B cell (primary cell): ENCODE measurements around the gene LHPP. TPM values are rescaled to one million over a fixed set of nuclear protein-coding genes. Genes with fewer than 3 reads are reported as not detected.
A peak's percentile ranks its signal among the peaks of the same experiment; 100 is the strongest.

Source experiments
- ATAC-seq: fragments of 200-7000 bp; cut with Tn5 transposase; one replicate; pipeline ENCODE4 v1.10.0; 2021; ENCODE audit warnings: low read depth, mild to moderate bottlenecking, moderate number of reproducible peaks, moderate library complexity
- CTCF ChIA-PET: fragments of 350-600 bp; sonication (Branson Sonifier 250); formaldehyde crosslinking; loops from one replicate; lab custom pipeline; 2021; ENCODE audit warnings: antibody characterized with exemption, inconsistent platforms; lab: Charles Lee
- POLR2A ChIA-PET: fragments of 350-600 bp; sonication (Branson Sonifier 250); formaldehyde crosslinking; loops from one replicate; lab custom pipeline; 2021; ENCODE audit warnings: antibody characterized with exemption; lab: Charles Lee
- DNase-seq: peaks from one replicate; pipeline ENCODE4 v3.0.0; 2013
- H2AFZ ChIP-seq: 2 replicates; pipeline ENCODE4 v1.6.1; 2012; ENCODE audit warnings: mild to moderate bottlenecking, low read depth, low read length; ENCODE audit not compliant: insufficient read depth, poor library complexity, severe bottlenecking
- H3K27ac ChIP-seq, 2 donors: 1 replicate in 1 of 2; 2 replicates in 1 of 2; pipeline ENCODE4 v1.5.1; 2012 to 2013; ENCODE audit warnings: low read length in 2 of 2, mild to moderate bottlenecking in 2 of 2, moderate library complexity in 1 of 2
- H3K27me3 ChIP-seq, 4 experiments: fragments of 200-600 bp in 1 of 4; sonication (generic) in 1 of 4; replicated peaks in 1 of 4; 1 replicate in 2 of 4; 2 replicates in 2 of 4; pipeline versions ENCODE4 v1.6.1 to v1.7.0; 2013 to 2016; ENCODE audit warnings: low read length in 3 of 4, mild to moderate bottlenecking in 2 of 4, mixed read lengths in 1 of 4, moderate library complexity in 1 of 4; ENCODE audit not compliant: insufficient read depth in 4 of 4, control insufficient read depth in 3 of 4; ENCODE audit errors: control extremely low read depth in 1 of 4
- H3K36me3 ChIP-seq, 2 experiments: replicated peaks in 1 of 2; 1 replicate in 1 of 2; 2 replicates in 1 of 2; pipeline versions ENCODE4 v1.6.1 to v1.7.1; 2013; ENCODE audit warnings: low read length in 1 of 2; ENCODE audit not compliant: insufficient read depth in 2 of 2, control insufficient read depth in 1 of 2; ENCODE audit errors: control extremely low read depth in 1 of 2, extremely low read depth in 1 of 2
- H3K4me1 ChIP-seq, 2 donors: fragments of 200-600 bp in 1 of 2; sonication (generic) in 1 of 2; 1 replicate in 1 of 2; 2 replicates in 1 of 2; pipeline versions ENCODE4 v1.5.1 to v1.6.1; 2013 to 2017; ENCODE audit warnings: low read length in 2 of 2; ENCODE audit not compliant: control insufficient read depth in 2 of 2, insufficient read depth in 2 of 2
- H3K4me2 ChIP-seq: replicated peaks from 2 replicates; pipeline ENCODE3; 2012; ENCODE audit warnings: mild to moderate bottlenecking, low read depth, low read length; ENCODE audit not compliant: poor library complexity, severe bottlenecking
- H3K4me3 ChIP-seq, 5 experiments: fragments of 200-600 bp in 1 of 5; sonication (generic) in 1 of 5; 1 replicate in 3 of 5; 2 replicates in 2 of 5; pipeline versions ENCODE4 v1.5.1 to v1.7.0; 2011 to 2016; ENCODE audit warnings: low read length in 4 of 5, mild to moderate bottlenecking in 4 of 5, low read depth in 2 of 5, control low read depth in 1 of 5, moderate library complexity in 1 of 5; ENCODE audit not compliant: insufficient read depth in 1 of 5; ENCODE audit errors: control extremely low read depth in 1 of 5, extremely low read depth in 1 of 5
- H3K79me2 ChIP-seq: fragments of 200-600 bp; sonication (generic); one replicate; pipeline ENCODE4 v1.6.0; 2016; ENCODE audit warnings: low read length; ENCODE audit not compliant: control insufficient read depth, insufficient read depth
- H3K9ac ChIP-seq: fragments of 200-600 bp; sonication (generic); 2 replicates; pipeline ENCODE4 v1.6.1; 2017; ENCODE audit warnings: mild to moderate bottlenecking, low read length, moderate library complexity
- H3K9me3 ChIP-seq, 3 donors: one replicate each; pipeline versions ENCODE4 v1.6.1 to v1.7.1; 2013; ENCODE audit warnings: low read length in 2 of 3; ENCODE audit not compliant: control insufficient read depth in 2 of 3, insufficient read depth in 1 of 3; ENCODE audit errors: control extremely low read depth in 1 of 3
- H4K20me1 ChIP-seq: 2 replicates; pipeline ENCODE4 v1.6.0; 2012; ENCODE audit warnings: mild to moderate bottlenecking, low read length; ENCODE audit not compliant: insufficient read depth, control insufficient read depth, poor library complexity, severe bottlenecking
- H3K27ac Mint-ChIP-seq: one replicate; pipeline ENCODE4 v1.8.0; 2021; ENCODE audit warnings: mixed read lengths
- H3K27me3 Mint-ChIP-seq: one replicate; pipeline ENCODE4 v1.8.0; 2021; ENCODE audit warnings: mixed read lengths
- H3K4me1 Mint-ChIP-seq: one replicate; pipeline ENCODE4 v1.8.0; 2021; ENCODE audit warnings: mixed read lengths
- H3K4me3 Mint-ChIP-seq: one replicate; pipeline ENCODE4 v1.8.0; 2021; ENCODE audit warnings: mixed read lengths
- H3K9me3 Mint-ChIP-seq: one replicate; pipeline ENCODE4 v1.8.0; 2022; ENCODE audit warnings: mixed read lengths; ENCODE audit not compliant: insufficient read depth
- EZH2 ChIP-seq: IDR thresholded peaks from 2 replicates; pipeline ENCODE4 v1.6.1; 2012; ENCODE audit warnings: borderline replicate concordance, low read depth, mild to moderate bottlenecking, moderate library complexity, low read length; ENCODE audit not compliant: insufficient read depth, poor library complexity, severe bottlenecking
- WGBS: methylation state at CpG from one replicate; pipeline ENCODE4 v1.1.5; 2013; ENCODE audit warnings: missing lambda C conversion rate; ENCODE audit not compliant: insufficient coverage; 5-methylcytosine and 5-hydroxymethylcytosine counted together
- intact Hi-C: fragments of 100-400 bp; cut with micrococcal nuclease; formaldehyde crosslinking; loops from one replicate; pipeline ENCODE4 v1.10.0; 2022
- polyA plus RNA-seq: library from polyadenylated mRNA; depleted of rRNA; stranded (reverse); fragments of >200 nt; gene quantifications from 2 replicates; pipeline ENCODE4 v1.2.3, GENCODE V29; 2012
- total RNA-seq, 2 donors: library from RNA; stranded (reverse); fragments of 120-200 nt in 1 of 2; gene quantifications; 1 replicate in 1 of 2; 2 replicates in 1 of 2; pipeline versions ENCODE4 v1.2.3 to v1.2.4, GENCODE V29; 2013 to 2022
- TF ChIP-seq, protein P1 (sequence below): fragments of 200-600 bp; IDR thresholded peaks from one replicate; pipeline ENCODE4 v1.8.0; 2022; ENCODE audit warnings: antibody characterized with exemption, mild to moderate bottlenecking

LHPP gene
- total and polyA plus RNA-seq, 2 donors (not counting 1 experiment from before 2014, with no cell fraction given), result 60.2 to 83.5 TPM

DNA sequence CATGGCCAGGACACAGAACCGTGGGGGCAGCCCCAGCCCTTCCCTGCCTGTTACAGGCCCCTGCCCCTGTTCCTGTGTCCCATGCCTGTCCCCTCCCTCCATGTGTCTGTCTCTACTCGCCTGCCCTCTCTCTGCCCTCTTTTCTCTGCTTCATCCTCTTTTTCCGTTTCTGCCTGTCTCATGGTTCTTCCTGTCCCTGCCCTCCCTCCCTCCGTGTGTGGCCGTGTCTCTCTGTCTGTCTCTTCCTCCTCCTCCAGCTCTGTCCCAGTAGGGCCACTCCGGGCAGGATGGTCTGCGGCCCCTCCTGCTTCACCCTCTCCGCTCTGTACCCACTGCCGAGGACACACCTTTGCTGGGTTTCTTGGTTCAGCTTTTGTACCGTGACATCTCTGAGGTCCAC, 145.2 kb downstream of the LHPP start:
- Mint-ChIP-seq H3K4me1 (peaks cover 76% of the 10 kb centered on the region), H3K27me3 (no peaks in the 10 kb centered on the region), H3K4me3 (peak overlapping the region; percentile 50), H3K27ac (peak overlapping the region; percentile 94), H3K9me3 (no peaks in the 10 kb centered on the region)
- no peaks in the 10 kb centered on the region for H3K27me3 ChIP-seq
- no peak overlapping the region for H2AFZ ChIP-seq
- H3K36me3 ChIP-seq, result peaks cover 0 to 8% of the 10 kb centered on the region in 2 experiments
- no peak overlapping the region for H3K9ac ChIP-seq
- ATAC-seq (no peak), DNase-seq (peak; percentile 42)
- H3K27ac ChIP-seq, result peak overlapping the region; percentile 90 to 99
- peaks cover 95% of the 10 kb centered on the region for H3K79me2 ChIP-seq
- peaks cover 79 to 95% of the 10 kb centered on the region in 2 donors for H3K4me1 ChIP-seq
- intact Hi-C loops, result no loop called here
- ChIA-PET CTCF (interaction anchor here (8.8 kb wide), 1 partner anchor 65 kb away, joined by 74 read pairs; no protein-coding TSS in a partner anchor), POLR2A (interaction anchor here (0.6 to 8.8 kb wide), 2 partner anchors 10 to 11 kb away, joined by 4 to 163 read pairs; no protein-coding TSS in a partner anchor)
- H3K4me3 ChIP-seq, result peak overlapping the region in 1 of 5 experiments; percentile 33
- WGBS, result 21% methylated on average over 10 of the region's 10 CpGs
- H3K4me2 ChIP-seq, result peak overlapping the region; percentile 75
- no peaks in the 10 kb centered on the region for H3K9me3 ChIP-seq
- H4K20me1 ChIP-seq, result no peaks in the 10 kb centered on the region
- TF ChIP-seq, protein P1, sequence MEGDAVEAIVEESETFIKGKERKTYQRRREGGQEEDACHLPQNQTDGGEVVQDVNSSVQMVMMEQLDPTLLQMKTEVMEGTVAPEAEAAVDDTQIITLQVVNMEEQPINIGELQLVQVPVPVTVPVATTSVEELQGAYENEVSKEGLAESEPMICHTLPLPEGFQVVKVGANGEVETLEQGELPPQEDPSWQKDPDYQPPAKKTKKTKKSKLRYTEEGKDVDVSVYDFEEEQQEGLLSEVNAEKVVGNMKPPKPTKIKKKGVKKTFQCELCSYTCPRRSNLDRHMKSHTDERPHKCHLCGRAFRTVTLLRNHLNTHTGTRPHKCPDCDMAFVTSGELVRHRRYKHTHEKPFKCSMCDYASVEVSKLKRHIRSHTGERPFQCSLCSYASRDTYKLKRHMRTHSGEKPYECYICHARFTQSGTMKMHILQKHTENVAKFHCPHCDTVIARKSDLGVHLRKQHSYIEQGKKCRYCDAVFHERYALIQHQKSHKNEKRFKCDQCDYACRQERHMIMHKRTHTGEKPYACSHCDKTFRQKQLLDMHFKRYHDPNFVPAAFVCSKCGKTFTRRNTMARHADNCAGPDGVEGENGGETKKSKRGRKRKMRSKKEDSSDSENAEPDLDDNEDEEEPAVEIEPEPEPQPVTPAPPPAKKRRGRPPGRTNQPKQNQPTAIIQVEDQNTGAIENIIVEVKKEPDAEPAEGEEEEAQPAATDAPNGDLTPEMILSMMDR, result no peak
- no peak for TF ChIP-seq EZH2

DNA sequence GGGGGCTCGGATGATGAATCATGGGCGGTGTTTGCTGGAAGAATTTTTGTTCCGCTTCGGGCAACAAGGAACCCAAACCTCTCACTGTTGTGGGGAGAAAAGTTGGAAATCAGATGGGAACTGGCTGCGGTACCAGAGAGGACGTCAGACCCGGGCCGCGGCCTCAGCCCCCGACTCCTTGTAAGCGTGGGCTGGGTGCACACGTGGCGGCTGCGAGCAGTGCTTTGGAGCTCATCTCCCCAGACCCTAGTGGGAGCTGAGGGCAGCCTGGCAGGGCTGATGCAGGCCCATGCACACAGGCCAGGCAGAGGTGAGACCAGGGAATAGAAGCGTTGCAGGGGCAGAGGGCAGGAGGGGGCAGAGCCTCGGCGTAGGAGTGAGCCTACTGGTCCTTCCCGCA, 146.1 kb downstream of the LHPP start:
- H3K4me3 Mint-ChIP-seq, result no peak overlapping the region
- H3K9me3 Mint-ChIP-seq, result no peaks in the 10 kb centered on the region
- Histone ChIP-seq H4K20me1 (no peaks in the 10 kb centered on the region), H3K27me3 (no peaks in the 10 kb centered on the region), H3K4me1 (peaks cover 79 to 95% of the 10 kb centered on the region in 2 donors), H3K4me2 (peak overlapping the region; percentile 75), H3K36me3 (peaks cover 0 to 8% of the 10 kb centered on the region in 2 experiments), H3K9me3 (no peaks in the 10 kb centered on the region), H3K9ac (no peak overlapping the region), H3K27ac (peak overlapping the region in 1 of 2 donors; percentile 52), H2AFZ (no peak overlapping the region), H3K4me3 (no peak overlapping the region), H3K79me2 (peaks cover 91% of the 10 kb centered on the region)
- ATAC-seq, result no peak
- H3K27me3 Mint-ChIP-seq, result no peaks in the 10 kb centered on the region
- intact Hi-C loops, result no loop called here
- H3K4me1 Mint-ChIP-seq, result peaks cover 75% of the 10 kb centered on the region
- TF ChIP-seq EZH2, result no peak
- TF ChIP-seq, protein P1, result no peak
- peak overlapping the region; percentile 94 for H3K27ac Mint-ChIP-seq
- CTCF ChIA-PET, result no interaction called here
- 98% methylated on average over 16 of the region's 18 CpGs for WGBS
- POLR2A ChIA-PET, result interaction anchor here (8.8 kb wide), 1 partner anchor 9 kb away, joined by 163 read pairs; no protein-coding TSS in a partner anchor
- no peak for DNase-seq
